PC-9 (cell line): ENCODE data around the gene RGS3. TPM values are rescaled to one million over a fixed set of nuclear protein-coding genes. Genes with fewer than 3 reads are reported as not detected.

Experiments used
- BruUV-seq: library from RNA; stranded (reverse); fragments of 400-500 nt; replicated peaks from 2 replicates; lab custom pipeline; 2021; lab: Mats Ljungman, UMichigan
- CTCF ChIA-PET: fragments of 300-600 bp; sonication (Branson Sonifier 250); formaldehyde crosslinking; loops from one replicate; lab custom pipeline; 2022; ENCODE audit warnings: antibody characterized with exemption; lab: Charles Lee
- POLR2A ChIA-PET: fragments of 300-600 bp; sonication (Branson Sonifier 250); formaldehyde crosslinking; loops from one replicate; lab custom pipeline; 2022; ENCODE audit warnings: antibody characterized with exemption; ENCODE audit not compliant: unreplicated experiment; lab: Charles Lee
- DNase-seq, 2 experiments: peaks; one replicate each; pipeline versions ENCODE4 v3.0.0 to v3.0.0-alpha.2; 2015 to 2022; ENCODE audit warnings: mixed read lengths in 1 of 2
- H2AFZ ChIP-seq: fragments of 200-600 bp; sonication (generic); 2 replicates; pipeline ENCODE4 v1.8.1; 2017; ENCODE audit warnings: antibody characterized with exemption
- H3F3A ChIP-seq: fragments of 200-600 bp; sonication (generic); 2 replicates; pipeline ENCODE4 v1.8.1; 2017; ENCODE audit warnings: antibody characterized with exemption, mild to moderate bottlenecking, low read depth; ENCODE audit not compliant: insufficient read depth
- H3K27ac ChIP-seq: fragments of 200-600 bp; sonication (generic); 2 replicates; pipeline ENCODE4 v1.6.1; 2016; ENCODE audit warnings: mixed run types
- H3K27me3 ChIP-seq: fragments of 200-600 bp; sonication (generic); 2 replicates; pipeline ENCODE4 v1.6.1; 2016; ENCODE audit warnings: low read depth, mixed run types; ENCODE audit not compliant: insufficient read depth
- H3K36me3 ChIP-seq: fragments of 200-600 bp; sonication (generic); 2 replicates; pipeline ENCODE4 v1.6.1; 2016; ENCODE audit warnings: low read depth, mixed run types
- H3K4me1 ChIP-seq: fragments of 200-600 bp; sonication (generic); replicated peaks from 2 replicates; pipeline ENCODE4 v1.6.1; 2016; ENCODE audit warnings: mixed run types; ENCODE audit not compliant: insufficient read depth
- H3K4me2 ChIP-seq: fragments of 200-600 bp; sonication (generic); 2 replicates; pipeline ENCODE4 v1.6.1; 2017; ENCODE audit warnings: mixed run types
- H3K4me3 ChIP-seq: fragments of 200-600 bp; sonication (generic); 2 replicates; pipeline ENCODE4 v1.6.1; 2016; ENCODE audit warnings: mixed run types
- H3K79me2 ChIP-seq: fragments of 200-600 bp; sonication (generic); 2 replicates; pipeline ENCODE4 v1.6.1; 2017; ENCODE audit warnings: low read depth, mixed run types
- H3K9me2 ChIP-seq: fragments of 200-600 bp; sonication (generic); 2 replicates; pipeline ENCODE4 v1.8.1; 2017; ENCODE audit warnings: mild to moderate bottlenecking; ENCODE audit not compliant: insufficient read depth
- H3K9me3 ChIP-seq: fragments of 200-600 bp; sonication (generic); 2 replicates; pipeline ENCODE4 v1.8.1; 2016; ENCODE audit warnings: low read depth; ENCODE audit not compliant: insufficient read depth
- H4K20me1 ChIP-seq: fragments of 200-600 bp; sonication (generic); 2 replicates; pipeline ENCODE4 v1.8.1; 2017; ENCODE audit not compliant: insufficient read depth
- CTCF ChIP-seq: fragments of 200-600 bp; sonication (generic); conservative IDR thresholded peaks from 2 replicates; pipeline ENCODE4 v1.6.1; 2017; ENCODE audit warnings: mixed run types, antibody characterized with exemption, mild to moderate bottlenecking, moderate library complexity
- EZH2 ChIP-seq: fragments of 200-600 bp; sonication (generic); IDR thresholded peaks from 2 replicates; pipeline ENCODE4 v1.8.0; 2017; ENCODE audit warnings: antibody characterized with exemption, low read depth
- intact Hi-C: fragments of 100-400 bp; cut with micrococcal nuclease; formaldehyde crosslinking; loops from one replicate; pipeline ENCODE4 v1.10.0; 2022; ENCODE audit not compliant: unreplicated experiment
- total RNA-seq: library from RNA; stranded (reverse); gene quantifications from 2 replicates; pipeline ENCODE4 v1.2.3, GENCODE V29; 2021

The RGS3 gene
- total RNA-seq, 1 experiment from 2014 or later = 75.8 TPM

GRCh38 chr9:113509463-113509862 lies 45.9 kb downstream of the RGS3 start:
- no peaks in the 10 kb centered on the region for H4K20me1 ChIP-seq
- H3K79me2 ChIP-seq = no peaks in the 10 kb centered on the region
- BruUV-seq = no TSS peak

GRCh38 chr9:113511047-113511521 lies 47.6 kb downstream of the RGS3 start:
- no TSS peak for BruUV-seq

More at GRCh38 chr9:113509463-113509862, 45.9 kb downstream of the RGS3 start:
- Histone ChIP-seq H3K4me2 (no peak overlapping the region), H3K27ac (no peak overlapping the region), H3F3A (no peaks in the 10 kb centered on the region), H3K36me3 (peaks cover 3% of the 10 kb centered on the region; the same call in 1 of the 2 replicates), H3K4me3 (no peak overlapping the region), H3K4me1 (peaks cover 5% of the 10 kb centered on the region; the same call in 1 of the 2 replicates), H3K9me2 (no peaks in the 10 kb centered on the region), H3K9me3 (no peaks in the 10 kb centered on the region), H3K27me3 (no peaks in the 10 kb centered on the region), H2AFZ (no peak overlapping the region)
- POLR2A ChIA-PET = no interaction called here
- TF ChIP-seq CTCF (no peak), EZH2 (no peak)
- no peak for DNase-seq
- intact Hi-C loops = no loop called here
- CTCF ChIA-PET = no interaction called here

GRCh38 chr9:113511856-113512761 lies 48.6 kb downstream of the RGS3 start:
- intact Hi-C loops = no loop called here
- no peaks in the 10 kb centered on the region for H3F3A ChIP-seq
- POLR2A ChIA-PET = no interaction called here
- no peaks in the 10 kb centered on the region for H4K20me1 ChIP-seq
- no peak for TF ChIP-seq EZH2
- TF ChIP-seq CTCF = no peak
- H3K27me3 ChIP-seq = no peaks in the 10 kb centered on the region
- H3K27ac ChIP-seq = no peak overlapping the region
- BruUV-seq = no TSS peak
- CTCF ChIA-PET = no interaction called here
- peaks cover 3% of the 10 kb centered on the region; the same call in 1 of the 2 replicates for H3K36me3 ChIP-seq
- no peak overlapping the region for H2AFZ ChIP-seq
- H3K4me1 ChIP-seq = no peaks in the 10 kb centered on the region
- H3K9me3 ChIP-seq = no peaks in the 10 kb centered on the region
- DNase-seq = no peak
- H3K79me2 ChIP-seq = no peaks in the 10 kb centered on the region
- no peaks in the 10 kb centered on the region for H3K9me2 ChIP-seq
- no peak overlapping the region for H3K4me2 ChIP-seq
- H3K4me3 ChIP-seq = no peak overlapping the region

More at GRCh38 chr9:113511047-113511521, 47.6 kb downstream of the RGS3 start:
- Histone ChIP-seq H3K27ac (no peak overlapping the region), H3K27me3 (no peaks in the 10 kb centered on the region), H3K4me2 (no peak overlapping the region), H4K20me1 (no peaks in the 10 kb centered on the region), H2AFZ (no peak overlapping the region), H3K9me2 (no peaks in the 10 kb centered on the region), H3K36me3 (peaks cover 3% of the 10 kb centered on the region; the same call in 1 of the 2 replicates), H3K4me3 (no peak overlapping the region), H3K79me2 (no peaks in the 10 kb centered on the region), H3F3A (no peaks in the 10 kb centered on the region), H3K4me1 (no peaks in the 10 kb centered on the region), H3K9me3 (no peaks in the 10 kb centered on the region)
- intact Hi-C loops = no loop called here
- DNase-seq = no peak
- TF ChIP-seq CTCF = no peak
- TF ChIP-seq EZH2 = no peak
- POLR2A ChIA-PET = no interaction called here
- CTCF ChIA-PET = no interaction called here
